HG02870 (cell line): ENCODE data around the gene VANGL2.
"Not testable (repeated sequence)": the region's sequence is repeated elsewhere in the genome, so short reads cannot be mapped to it uniquely, and the experiment has no call there.

Experiments used
- ATAC-seq: cut with Tn5 transposase; IDR thresholded peaks from one replicate; pipeline ENCODE4 v1.9.1; 2021; ENCODE audit warnings: mild to moderate bottlenecking, moderate library complexity; ENCODE audit not compliant: unreplicated experiment

VANGL2 gene

GRCh38 chr1:160369087-160369486 is 31.3 kb upstream of the VANGL2 start:
- ATAC-seq, result no peak

- ATAC-seq, result no peak
Observed at GRCh38 chr1:160370561-160371345, 29.6 kb upstream of the VANGL2 start.

GRCh38 chr1:160371346-160371631 is 29.1 kb upstream of the VANGL2 start:
- ATAC-seq, result no peak

- ATAC-seq, result no peak
Observed at GRCh38 chr1:160371756-160372155, 28.6 kb upstream of the VANGL2 start.

- ATAC-seq, result no peak
Observed at GRCh38 chr1:160373696-160374095, 26.7 kb upstream of the VANGL2 start.

GRCh38 chr1:160374306-160375110 is 25.9 kb upstream of the VANGL2 start:
- ATAC-seq, result no peak

GRCh38 chr1:160375788-160376524 is 24.4 kb upstream of the VANGL2 start:
- peak; percentile 8 for ATAC-seq

GRCh38 chr1:160376525-160377131 is 23.7 kb upstream of the VANGL2 start:
- peak; percentile 61 for ATAC-seq

GRCh38 chr1:160377585-160378206 is 22.7 kb upstream of the VANGL2 start:
- ATAC-seq, result no peak

GRCh38 chr1:160384812-160385211 is 15.6 kb upstream of the VANGL2 start:
- not testable (repeated sequence) for ATAC-seq

- ATAC-seq, result not testable (repeated sequence)
Observed at GRCh38 chr1:160388406-160388805, 12.0 kb upstream of the VANGL2 start.

- ATAC-seq, result no peak
Observed at GRCh38 chr1:160394673-160395072, 5.7 kb upstream of the VANGL2 start.

GRCh38 chr1:160397651-160398050 is 2.7 kb upstream of the VANGL2 start:
- no peak for ATAC-seq

GRCh38 chr1:160398823-160399222 is 1.5 kb upstream of the VANGL2 start:
- no peak for ATAC-seq

GRCh38 chr1:160399544-160400222 is 681 bp upstream of the VANGL2 start:
- no peak for ATAC-seq

- ATAC-seq, result no peak
Observed at GRCh38 chr1:160400646-160401486, 502 bp downstream of the VANGL2 start.

- ATAC-seq, result no peak
Observed at GRCh38 chr1:160401487-160401805, 1.1 kb downstream of the VANGL2 start.

GRCh38 chr1:160402001-160402795 is 1.8 kb downstream of the VANGL2 start:
- no peak for ATAC-seq

- no peak for ATAC-seq
Observed at GRCh38 chr1:160403244-160403643, 2.9 kb downstream of the VANGL2 start.
